WTC11 (cell line): ENCODE results near the gene ABHD1. TPM values are rescaled to one million over a fixed set of nuclear protein-coding genes. Genes with fewer than 3 reads are reported as not detected.
A peak's percentile ranks its signal among the peaks of the same experiment; 100 is the strongest.

Experiments used
- ATAC-seq: fragments of 200-7000 bp; cut with Tn5 transposase; 2 replicates; pipeline ENCODE4 v1.10.0; 2021; ENCODE audit warnings: mild to moderate bottlenecking, moderate library complexity
- CTCF ChIA-PET: fragments of 300-600 bp; sonication (Branson Sonifier 250); formaldehyde crosslinking; loops from one replicate; lab custom pipeline; 2021; ENCODE audit warnings: antibody characterized with exemption; lab: Charles Lee
- POLR2A ChIA-PET: fragments of 350-600 bp; sonication (Branson Sonifier 250); formaldehyde crosslinking; loops from one replicate; lab custom pipeline; 2021; ENCODE audit warnings: antibody characterized with exemption; lab: Charles Lee
- DNase-seq: peaks from one replicate; pipeline ENCODE4 v3.0.0; 2021; ENCODE audit warnings: low spot score
- H3K27ac Mint-ChIP-seq: 2 replicates; pipeline ENCODE4 v1.8.0; 2021; ENCODE audit warnings: mixed read lengths
- H3K27me3 Mint-ChIP-seq: 2 replicates; pipeline ENCODE4 v1.8.0; 2021; ENCODE audit warnings: low read depth, mild to moderate bottlenecking, moderate library complexity, mixed read lengths
- H3K36me3 Mint-ChIP-seq: 2 replicates; pipeline ENCODE4 v1.8.0; 2021; ENCODE audit warnings: mixed read lengths
- H3K4me1 Mint-ChIP-seq: 2 replicates; pipeline ENCODE4 v1.8.0; 2022; ENCODE audit warnings: mixed read lengths
- H3K4me3 Mint-ChIP-seq: 2 replicates; pipeline ENCODE4 v1.8.0; 2021; ENCODE audit warnings: mild to moderate bottlenecking, moderate library complexity, mixed read lengths
- H3K9me3 Mint-ChIP-seq: 2 replicates; pipeline ENCODE4 v1.8.0; 2021; ENCODE audit warnings: mixed read lengths
- FOXK1 ChIP-seq: sonication (generic); formaldehyde crosslinking; IDR thresholded peaks from 2 replicates; pipeline ENCODE4 v1.8.0; 2022; ENCODE audit warnings: mild to moderate bottlenecking, moderate library complexity, missing genetic modification reagents
- HMGA2 ChIP-seq: fragments of 250-450 bp; sonication (Bioruptor Pico); IDR thresholded peaks from 2 replicates; pipeline ENCODE4 v1.4.0; 2021; ENCODE audit warnings: mild to moderate bottlenecking, moderate library complexity
- MXD4 ChIP-seq: fragments of 250-450 bp; sonication (Bioruptor Pico); IDR thresholded peaks from 2 replicates; pipeline ENCODE4 v1.8.0; 2021; ENCODE audit warnings: mild to moderate bottlenecking, moderate library complexity, borderline replicate concordance
- MYBL2 ChIP-seq: sonication (generic); formaldehyde crosslinking; IDR thresholded peaks from 2 replicates; pipeline ENCODE4 v1.8.1; 2023; ENCODE audit warnings: mild to moderate bottlenecking, moderate library complexity, missing genetic modification reagents
- NFATC4 ChIP-seq: fragments of 250-450 bp; sonication (Bioruptor Pico); IDR thresholded peaks from 2 replicates; pipeline ENCODE4 v1.9.0; 2021; ENCODE audit warnings: mild to moderate bottlenecking
- NFYB ChIP-seq: sonication (generic); formaldehyde crosslinking; conservative IDR thresholded peaks from 2 replicates; pipeline ENCODE4 v1.8.0; 2022; ENCODE audit warnings: low read depth, missing genetic modification reagents
- SP1 ChIP-seq: sonication (generic); formaldehyde crosslinking; conservative IDR thresholded peaks from 2 replicates; pipeline ENCODE4 v1.8.1; 2022; ENCODE audit warnings: missing genetic modification reagents
- ZNF232 ChIP-seq: sonication (generic); formaldehyde crosslinking; IDR thresholded peaks from 2 replicates; pipeline ENCODE4 v1.8.0; 2022; ENCODE audit warnings: mild to moderate bottlenecking, missing genetic modification reagents
- ZNF317 ChIP-seq: sonication (generic); formaldehyde crosslinking; IDR thresholded peaks from 2 replicates; pipeline ENCODE4 v1.8.1; 2023; ENCODE audit warnings: low read depth, mild to moderate bottlenecking, moderate library complexity, missing genetic modification reagents, borderline replicate concordance
- total RNA-seq: library from RNA; stranded (reverse); gene quantifications from 3 replicates; pipeline ENCODE4 v1.2.3, GENCODE V29; 2021
- TF ChIP-seq, protein P1 (sequence below): fragments of 250-450 bp; sonication (Bioruptor Pico); IDR thresholded peaks from 2 replicates; pipeline ENCODE4 v1.9.0; 2021; ENCODE audit warnings: moderate library complexity, mild to moderate bottlenecking, inconsistent platforms, borderline replicate concordance
- TF ChIP-seq, protein P2 (sequence below): sonication (generic); formaldehyde crosslinking; IDR thresholded peaks from 2 replicates; pipeline ENCODE4 v1.8.1; 2023; ENCODE audit warnings: mild to moderate bottlenecking, missing genetic modification reagents, moderate library complexity
- TF ChIP-seq, protein P3 (sequence below): sonication (generic); formaldehyde crosslinking; IDR thresholded peaks from 2 replicates; pipeline ENCODE4 v1.8.0; 2022; ENCODE audit warnings: mild to moderate bottlenecking, missing genetic modification reagents
- TF ChIP-seq, protein P4 (sequence below): fragments of 250-450 bp; sonication (Bioruptor Pico); IDR thresholded peaks from 2 replicates; pipeline ENCODE4 v1.9.0; 2021; ENCODE audit warnings: mild to moderate bottlenecking
- TF ChIP-seq, protein P5 (sequence below): fragments of 200-600 bp; IDR thresholded peaks from 2 replicates; pipeline ENCODE4 v1.8.0; 2022; ENCODE audit warnings: antibody characterized with exemption
- TF ChIP-seq, protein P6 (sequence below): sonication (generic); formaldehyde crosslinking; conservative IDR thresholded peaks from 2 replicates; pipeline ENCODE4 v1.8.1; 2022; ENCODE audit warnings: mild to moderate bottlenecking, missing genetic modification reagents
- TF ChIP-seq, protein P7 (sequence below): sonication (generic); formaldehyde crosslinking; IDR thresholded peaks from 2 replicates; pipeline ENCODE4 v1.8.0; 2022; ENCODE audit warnings: missing genetic modification reagents
- TF ChIP-seq, protein P8 (sequence below): sonication (generic); formaldehyde crosslinking; IDR thresholded peaks from 2 replicates; pipeline ENCODE4 v1.8.0; 2022; ENCODE audit warnings: mild to moderate bottlenecking, missing genetic modification reagents
- TF ChIP-seq, protein P9 (sequence below): sonication (generic); formaldehyde crosslinking; IDR thresholded peaks from 2 replicates; pipeline ENCODE4 v1.8.0; 2022; ENCODE audit warnings: mild to moderate bottlenecking, missing genetic modification reagents

ABHD1 gene
- total RNA-seq, 1 experiment from 2014 or later: 0.31 TPM

DNA sequence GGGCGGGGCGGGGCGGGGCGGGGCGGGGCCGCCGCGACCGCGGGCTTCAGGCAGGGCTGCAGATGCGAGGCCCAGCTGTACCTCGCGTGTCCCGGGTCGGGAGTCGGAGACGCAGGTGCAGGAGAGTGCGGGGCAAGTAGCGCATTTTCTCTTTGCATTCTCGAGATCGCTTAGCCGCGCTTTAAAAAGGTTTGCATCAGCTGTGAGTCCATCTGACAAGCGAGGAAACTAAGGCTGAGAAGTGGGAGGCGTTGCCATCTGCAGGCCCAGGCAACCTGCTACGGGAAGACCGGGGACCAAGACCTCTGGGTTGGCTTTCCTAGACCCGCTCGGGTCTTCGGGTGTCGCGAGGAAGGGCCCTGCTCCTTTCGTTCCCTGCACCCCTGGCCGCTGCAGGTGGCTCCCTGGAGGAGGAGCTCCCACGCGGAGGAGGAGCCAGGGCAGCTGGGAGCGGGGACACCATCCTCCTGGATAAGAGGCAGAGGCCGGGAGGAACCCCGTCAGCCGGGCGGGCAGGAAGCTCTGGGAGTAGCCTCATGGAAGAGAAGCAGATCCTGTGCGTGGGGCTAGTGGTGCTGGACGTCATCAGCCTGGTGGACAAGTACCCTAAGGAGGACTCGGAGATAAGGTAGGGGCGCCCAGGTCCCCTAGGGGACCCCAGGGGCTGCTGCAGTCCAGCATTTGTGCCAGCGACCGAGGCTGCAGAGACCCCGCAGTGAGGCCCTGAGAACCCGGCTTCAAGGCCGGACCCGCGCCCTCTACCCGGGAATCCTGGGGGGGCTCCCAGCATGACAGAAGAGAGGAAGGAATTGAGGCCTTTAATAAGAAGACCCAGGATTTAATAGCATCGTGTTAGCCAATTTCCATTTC lies 36.7 kb upstream of the ABHD1 start, which contains the start of gene KHK (continued):
- TF ChIP-seq, protein P1, sequence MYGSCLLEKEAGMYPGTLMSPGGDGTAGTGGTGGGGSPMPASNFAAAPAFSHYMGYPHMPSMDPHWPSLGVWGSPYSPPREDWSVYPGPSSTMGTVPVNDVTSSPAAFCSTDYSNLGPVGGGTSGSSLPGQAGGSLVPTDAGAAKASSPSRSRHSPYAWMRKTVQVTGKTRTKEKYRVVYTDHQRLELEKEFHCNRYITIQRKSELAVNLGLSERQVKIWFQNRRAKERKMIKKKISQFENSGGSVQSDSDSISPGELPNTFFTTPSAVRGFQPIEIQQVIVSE (CRISPR knock-in tag): no peak
- peak; percentile 65 for TF ChIP-seq SP1 (CRISPR knock-in tag)

DNA sequence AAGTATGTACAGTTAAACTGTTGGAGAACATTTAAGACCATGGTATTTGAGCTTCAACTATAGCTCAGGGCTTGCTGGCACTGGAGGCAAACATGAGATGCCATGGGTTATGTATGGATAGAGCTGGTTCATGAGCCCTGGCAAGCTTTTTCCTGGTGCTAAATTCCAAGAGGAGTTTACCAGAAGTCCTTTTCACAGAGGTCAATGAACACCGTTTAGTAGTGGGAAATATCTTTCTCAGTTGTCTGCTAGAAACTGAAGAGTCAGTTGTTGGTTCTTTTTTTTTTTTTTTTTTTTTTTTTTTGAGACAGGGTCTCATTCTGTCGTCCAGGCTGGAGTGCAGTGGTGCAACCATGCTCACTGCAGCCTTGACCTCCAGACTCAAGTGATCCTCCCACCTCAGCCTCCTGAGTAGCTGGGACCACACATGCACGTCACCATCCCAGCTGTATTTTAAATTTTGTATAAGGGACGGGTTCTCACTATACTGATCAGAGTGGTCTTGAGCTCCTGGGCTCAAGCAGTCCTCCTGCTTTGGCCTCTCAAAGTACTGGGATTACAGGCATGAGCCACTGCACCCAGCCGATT lies 35.7 kb upstream of the ABHD1 start:
- no peak overlapping the region for H3K27ac Mint-ChIP-seq
- peaks cover 16% of the 10 kb centered on the region for H3K4me1 Mint-ChIP-seq
- peaks cover 23% of the 10 kb centered on the region for H3K27me3 Mint-ChIP-seq
- ChIA-PET CTCF (interaction anchor here (0.7 to 6.4 kb wide), 14 partner anchors 12 to 292 kb away, joined by 3 to 50 read pairs (median 9); partner anchors contain the start of genes AGBL5 and OST4), POLR2A (interaction anchor here (2.1 kb wide), 1 partner anchor 37 kb away, joined by 9 read pairs; the partner anchor contains the start of gene AGBL5)
- DNase-seq: no peak
- TF ChIP-seq NFYB: no peak
- TF ChIP-seq, protein P2, sequence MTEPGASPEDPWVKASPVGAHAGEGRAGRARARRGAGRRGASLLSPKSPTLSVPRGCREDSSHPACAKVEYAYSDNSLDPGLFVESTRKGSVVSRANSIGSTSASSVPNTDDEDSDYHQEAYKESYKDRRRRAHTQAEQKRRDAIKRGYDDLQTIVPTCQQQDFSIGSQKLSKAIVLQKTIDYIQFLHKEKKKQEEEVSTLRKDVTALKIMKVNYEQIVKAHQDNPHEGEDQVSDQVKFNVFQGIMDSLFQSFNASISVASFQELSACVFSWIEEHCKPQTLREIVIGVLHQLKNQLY: no peak
- TF ChIP-seq MYBL2 (CRISPR knock-in tag): no peak
- TF ChIP-seq, protein P3, sequence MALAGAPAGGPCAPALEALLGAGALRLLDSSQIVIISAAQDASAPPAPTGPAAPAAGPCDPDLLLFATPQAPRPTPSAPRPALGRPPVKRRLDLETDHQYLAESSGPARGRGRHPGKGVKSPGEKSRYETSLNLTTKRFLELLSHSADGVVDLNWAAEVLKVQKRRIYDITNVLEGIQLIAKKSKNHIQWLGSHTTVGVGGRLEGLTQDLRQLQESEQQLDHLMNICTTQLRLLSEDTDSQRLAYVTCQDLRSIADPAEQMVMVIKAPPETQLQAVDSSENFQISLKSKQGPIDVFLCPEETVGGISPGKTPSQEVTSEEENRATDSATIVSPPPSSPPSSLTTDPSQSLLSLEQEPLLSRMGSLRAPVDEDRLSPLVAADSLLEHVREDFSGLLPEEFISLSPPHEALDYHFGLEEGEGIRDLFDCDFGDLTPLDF (CRISPR knock-in tag): no peak
- TF ChIP-seq, protein P4, sequence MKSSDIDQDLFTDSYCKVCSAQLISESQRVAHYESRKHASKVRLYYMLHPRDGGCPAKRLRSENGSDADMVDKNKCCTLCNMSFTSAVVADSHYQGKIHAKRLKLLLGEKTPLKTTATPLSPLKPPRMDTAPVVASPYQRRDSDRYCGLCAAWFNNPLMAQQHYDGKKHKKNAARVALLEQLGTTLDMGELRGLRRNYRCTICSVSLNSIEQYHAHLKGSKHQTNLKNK (CRISPR knock-in tag): no peak
- TF ChIP-seq, protein P5, sequence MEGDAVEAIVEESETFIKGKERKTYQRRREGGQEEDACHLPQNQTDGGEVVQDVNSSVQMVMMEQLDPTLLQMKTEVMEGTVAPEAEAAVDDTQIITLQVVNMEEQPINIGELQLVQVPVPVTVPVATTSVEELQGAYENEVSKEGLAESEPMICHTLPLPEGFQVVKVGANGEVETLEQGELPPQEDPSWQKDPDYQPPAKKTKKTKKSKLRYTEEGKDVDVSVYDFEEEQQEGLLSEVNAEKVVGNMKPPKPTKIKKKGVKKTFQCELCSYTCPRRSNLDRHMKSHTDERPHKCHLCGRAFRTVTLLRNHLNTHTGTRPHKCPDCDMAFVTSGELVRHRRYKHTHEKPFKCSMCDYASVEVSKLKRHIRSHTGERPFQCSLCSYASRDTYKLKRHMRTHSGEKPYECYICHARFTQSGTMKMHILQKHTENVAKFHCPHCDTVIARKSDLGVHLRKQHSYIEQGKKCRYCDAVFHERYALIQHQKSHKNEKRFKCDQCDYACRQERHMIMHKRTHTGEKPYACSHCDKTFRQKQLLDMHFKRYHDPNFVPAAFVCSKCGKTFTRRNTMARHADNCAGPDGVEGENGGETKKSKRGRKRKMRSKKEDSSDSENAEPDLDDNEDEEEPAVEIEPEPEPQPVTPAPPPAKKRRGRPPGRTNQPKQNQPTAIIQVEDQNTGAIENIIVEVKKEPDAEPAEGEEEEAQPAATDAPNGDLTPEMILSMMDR: no peak
- TF ChIP-seq, protein P6, sequence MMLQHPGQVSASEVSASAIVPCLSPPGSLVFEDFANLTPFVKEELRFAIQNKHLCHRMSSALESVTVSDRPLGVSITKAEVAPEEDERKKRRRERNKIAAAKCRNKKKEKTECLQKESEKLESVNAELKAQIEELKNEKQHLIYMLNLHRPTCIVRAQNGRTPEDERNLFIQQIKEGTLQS (CRISPR knock-in tag): no peak
- TF ChIP-seq ZNF232 (CRISPR knock-in tag): no peak
- TF ChIP-seq MXD4 (CRISPR knock-in tag): no peak
- no peak for TF ChIP-seq NFATC4 (CRISPR knock-in tag)
- TF ChIP-seq, protein P7, sequence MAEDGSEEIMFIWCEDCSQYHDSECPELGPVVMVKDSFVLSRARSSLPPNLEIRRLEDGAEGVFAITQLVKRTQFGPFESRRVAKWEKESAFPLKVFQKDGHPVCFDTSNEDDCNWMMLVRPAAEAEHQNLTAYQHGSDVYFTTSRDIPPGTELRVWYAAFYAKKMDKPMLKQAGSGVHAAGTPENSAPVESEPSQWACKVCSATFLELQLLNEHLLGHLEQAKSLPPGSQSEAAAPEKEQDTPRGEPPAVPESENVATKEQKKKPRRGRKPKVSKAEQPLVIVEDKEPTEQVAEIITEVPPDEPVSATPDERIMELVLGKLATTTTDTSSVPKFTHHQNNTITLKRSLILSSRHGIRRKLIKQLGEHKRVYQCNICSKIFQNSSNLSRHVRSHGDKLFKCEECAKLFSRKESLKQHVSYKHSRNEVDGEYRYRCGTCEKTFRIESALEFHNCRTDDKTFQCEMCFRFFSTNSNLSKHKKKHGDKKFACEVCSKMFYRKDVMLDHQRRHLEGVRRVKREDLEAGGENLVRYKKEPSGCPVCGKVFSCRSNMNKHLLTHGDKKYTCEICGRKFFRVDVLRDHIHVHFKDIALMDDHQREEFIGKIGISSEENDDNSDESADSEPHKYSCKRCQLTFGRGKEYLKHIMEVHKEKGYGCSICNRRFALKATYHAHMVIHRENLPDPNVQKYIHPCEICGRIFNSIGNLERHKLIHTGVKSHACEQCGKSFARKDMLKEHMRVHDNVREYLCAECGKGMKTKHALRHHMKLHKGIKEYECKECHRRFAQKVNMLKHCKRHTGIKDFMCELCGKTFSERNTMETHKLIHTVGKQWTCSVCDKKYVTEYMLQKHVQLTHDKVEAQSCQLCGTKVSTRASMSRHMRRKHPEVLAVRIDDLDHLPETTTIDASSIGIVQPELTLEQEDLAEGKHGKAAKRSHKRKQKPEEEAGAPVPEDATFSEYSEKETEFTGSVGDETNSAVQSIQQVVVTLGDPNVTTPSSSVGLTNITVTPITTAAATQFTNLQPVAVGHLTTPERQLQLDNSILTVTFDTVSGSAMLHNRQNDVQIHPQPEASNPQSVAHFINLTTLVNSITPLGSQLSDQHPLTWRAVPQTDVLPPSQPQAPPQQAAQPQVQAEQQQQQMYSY (CRISPR knock-in tag): no peak
- no peak for TF ChIP-seq SP1 (CRISPR knock-in tag)
- TF ChIP-seq, protein P8, sequence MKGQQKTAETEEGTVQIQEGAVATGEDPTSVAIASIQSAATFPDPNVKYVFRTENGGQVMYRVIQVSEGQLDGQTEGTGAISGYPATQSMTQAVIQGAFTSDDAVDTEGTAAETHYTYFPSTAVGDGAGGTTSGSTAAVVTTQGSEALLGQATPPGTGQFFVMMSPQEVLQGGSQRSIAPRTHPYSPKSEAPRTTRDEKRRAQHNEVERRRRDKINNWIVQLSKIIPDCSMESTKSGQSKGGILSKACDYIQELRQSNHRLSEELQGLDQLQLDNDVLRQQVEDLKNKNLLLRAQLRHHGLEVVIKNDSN (CRISPR knock-in tag): no peak
- TF ChIP-seq, protein P9, sequence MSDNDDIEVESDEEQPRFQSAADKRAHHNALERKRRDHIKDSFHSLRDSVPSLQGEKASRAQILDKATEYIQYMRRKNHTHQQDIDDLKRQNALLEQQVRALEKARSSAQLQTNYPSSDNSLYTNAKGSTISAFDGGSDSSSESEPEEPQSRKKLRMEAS (CRISPR knock-in tag): no peak
- no peak for TF ChIP-seq FOXK1 (CRISPR knock-in tag)
- TF ChIP-seq HMGA2 (CRISPR knock-in tag): no peak
- TF ChIP-seq ZNF317 (CRISPR knock-in tag): no peak
- H3K4me3 Mint-ChIP-seq: peak overlapping the region; percentile 84
- ATAC-seq: no peak
- no peaks in the 10 kb centered on the region for H3K9me3 Mint-ChIP-seq
- no peaks in the 10 kb centered on the region for H3K36me3 Mint-ChIP-seq
